A549 (cell line): ENCODE results near the gene NOXA1. TPM values are rescaled to one million over a fixed set of nuclear protein-coding genes. Genes with fewer than 3 reads are reported as not detected.

Experiments
- ATAC-seq, 2 experiments: fragments of 200-7000 bp in 1 of 2; fragments of >200 bp in 1 of 2; cut with Nextera tagmentation in 1 of 2; cut with Tn5 transposase in 1 of 2; 3 replicates each; pipeline versions ENCODE4 v1.8.0 to v1.9.1; 2018 to 2020; ENCODE audit warnings: mild to moderate bottlenecking in 1 of 2, moderate library complexity in 1 of 2
- CTCF ChIA-PET: fragments of 300-600 bp; sonication (Branson Sonifier 250); formaldehyde crosslinking; extraction: SDS; loops from one replicate; lab custom pipeline; 2021; ENCODE audit warnings: antibody characterized with exemption, inconsistent platforms; lab: Yijun Ruan, JAX
- POLR2A ChIA-PET: fragments of 350-600 bp; formaldehyde crosslinking; extraction: SDS; loops from one replicate; lab custom pipeline; 2021; ENCODE audit warnings: antibody characterized with exemption, inconsistent platforms; lab: Yijun Ruan, JAX
- DNase-seq, 2 experiments: peaks; one replicate each; pipeline versions ENCODE4 v3.0.0 to v3.0.0-alpha.2; 2011 to 2016; ENCODE audit warnings: low read depth in 1 of 2, low spot score in 1 of 2
- FAIRE-seq: peaks from 2 replicates; lab custom pipeline; 2011; peaks lifted over from hg19 to GRCh38; lab: Jason Lieb, UNC
- H3K27ac ChIP-seq, 2 experiments: fragments of >200 bp; sonication (Bioruptor Twin); formaldehyde crosslinking; 3 replicates each; pipeline ENCODE4 v1.5.1; 2016 to 2017
- H3K4me1 ChIP-seq: fragments of >200 bp; sonication (Bioruptor Twin); formaldehyde crosslinking; 3 replicates; pipeline ENCODE4 v1.6.1; 2016
- H3K4me2 ChIP-seq: fragments of >200 bp; sonication (Bioruptor Twin); formaldehyde crosslinking; 3 replicates; pipeline ENCODE4 v1.6.1; 2016
- H3K4me3 ChIP-seq: fragments of >200 bp; sonication (Bioruptor Twin); formaldehyde crosslinking; 3 replicates; pipeline ENCODE4 v1.5.1; 2016
- H3K9me3 ChIP-seq: fragments of >200 bp; sonication (Bioruptor Twin); formaldehyde crosslinking; 3 replicates; pipeline ENCODE4 v1.6.1; 2016
- CEBPB ChIP-seq, 2 experiments: fragments of >200 bp in 1 of 2; sonication (Bioruptor Twin) in 1 of 2; formaldehyde crosslinking in 1 of 2; IDR thresholded peaks; 2 replicates each; pipeline ENCODE4 v1.6.1; 2012 to 2016
- CHD2 ChIP-seq: fragments of 150-350 bp; IDR thresholded peaks from 2 replicates; pipeline ENCODE4 v1.6.1; 2014; ENCODE audit warnings: low read length; ENCODE audit not compliant: partially characterized antibody
- CHD4 ChIP-seq: fragments of 200-600 bp; sonication (generic); IDR thresholded peaks from 2 replicates; pipeline ENCODE4 v1.6.1; 2016; ENCODE audit warnings: antibody characterized with exemption, mild to moderate bottlenecking, borderline replicate concordance
- FOSB ChIP-seq: fragments of 250-450 bp; sonication (Bioruptor Pico); IDR thresholded peaks from 2 replicates; pipeline ENCODE4 v1.5.0; 2020; ENCODE audit warnings: mild to moderate bottlenecking, moderate library complexity
- FOSL2 ChIP-seq, 2 experiments: fragments of 450-650 bp in 1 of 2; fragments of >200 bp in 1 of 2; sonication (Bioruptor Twin) in 1 of 2; formaldehyde crosslinking; IDR thresholded peaks; 2 replicates each; pipeline versions ENCODE4 v1.5.0 to v1.6.1; 2016 to 2020; ENCODE audit warnings: mild to moderate bottlenecking in 1 of 2, moderate library complexity in 1 of 2
- GATA3 ChIP-seq: IDR thresholded peaks from 2 replicates; pipeline ENCODE4 v1.6.1; 2012; ENCODE audit warnings: borderline replicate concordance
- HDAC2 ChIP-seq: fragments of 200-600 bp; sonication (generic); IDR thresholded peaks from 2 replicates; pipeline ENCODE4 v1.6.1; 2016
- HEYL ChIP-seq: fragments of 250-450 bp; sonication (Bioruptor Pico); IDR thresholded peaks from 2 replicates; pipeline ENCODE4 v1.8.0; 2021; ENCODE audit warnings: mild to moderate bottlenecking, moderate library complexity
- HOXA7 ChIP-seq: fragments of 250-450 bp; sonication (Bioruptor Pico); IDR thresholded peaks from 2 replicates; pipeline ENCODE4 v1.5.0; 2020; ENCODE audit warnings: mild to moderate bottlenecking, moderate library complexity
- JUN ChIP-seq, 2 experiments: fragments of >200 bp; sonication (Bioruptor Twin); formaldehyde crosslinking; IDR thresholded peaks; 2 replicates in 1 of 2; 3 replicates in 1 of 2; pipeline ENCODE4 v1.6.1; 2016 to 2017
- JUNB ChIP-seq: fragments of >200 bp; sonication (Bioruptor Twin); formaldehyde crosslinking; IDR thresholded peaks from 2 replicates; pipeline ENCODE4 v1.6.1; 2016
- KDM1A ChIP-seq: fragments of 200-600 bp; sonication (generic); IDR thresholded peaks from 2 replicates; pipeline ENCODE4 v1.6.1; 2016; ENCODE audit warnings: low read depth, mild to moderate bottlenecking
- NFE2L2 ChIP-seq: fragments of 150-350 bp; conservative IDR thresholded peaks from 2 replicates; pipeline ENCODE4 v1.6.1; 2014; ENCODE audit warnings: low read length
- NR3C1 ChIP-seq: fragments of >200 bp; sonication (Bioruptor Twin); formaldehyde crosslinking; IDR thresholded peaks from 3 replicates; pipeline ENCODE4 v1.6.1; 2017
- POLR2AphosphoS2 ChIP-seq: conservative IDR thresholded peaks from 2 replicates; pipeline ENCODE4 v1.6.1; 2012; ENCODE audit warnings: low read length, improper control_type of control experiment, inconsistent platforms
- RARB ChIP-seq: fragments of 250-450 bp; sonication (Bioruptor Pico); IDR thresholded peaks from 2 replicates; pipeline ENCODE4 v1.8.0; 2021; ENCODE audit warnings: mild to moderate bottlenecking, moderate library complexity
- RNF2 ChIP-seq: fragments of 200-600 bp; sonication (generic); IDR thresholded peaks from 2 replicates; pipeline ENCODE4 v1.6.1; 2016; ENCODE audit warnings: low read depth, mild to moderate bottlenecking, antibody characterized with exemption, moderate library complexity, borderline replicate concordance
- SMC3 ChIP-seq: fragments of >200 bp; sonication (Bioruptor Twin); formaldehyde crosslinking; IDR thresholded peaks from 3 replicates; pipeline ENCODE4 v1.6.1; 2018; ENCODE audit warnings: inconsistent platforms
- SREBF2 ChIP-seq: fragments of 450-650 bp; IDR thresholded peaks from 2 replicates; pipeline ENCODE4 v1.6.1; 2014; ENCODE audit warnings: mild to moderate bottlenecking, moderate library complexity
- TFCP2L1 ChIP-seq: fragments of 250-450 bp; sonication (Bioruptor Pico); IDR thresholded peaks from 2 replicates; pipeline ENCODE4 v1.5.0; 2021; ENCODE audit warnings: mild to moderate bottlenecking
- TP53 ChIP-seq: fragments of 250-450 bp; sonication (Bioruptor Pico); IDR thresholded peaks from 2 replicates; pipeline ENCODE4 v1.5.0; 2021; ENCODE audit warnings: mild to moderate bottlenecking, moderate library complexity
- ZFP36 ChIP-seq: fragments of 450-650 bp; IDR thresholded peaks from 2 replicates; pipeline ENCODE4 v1.6.1; 2014; ENCODE audit warnings: borderline replicate concordance; ENCODE audit not compliant: partially characterized antibody
- ZSCAN20 ChIP-seq: fragments of 250-450 bp; sonication (Bioruptor Pico); IDR thresholded peaks from 2 replicates; pipeline ENCODE4 v1.8.0; 2022; ENCODE audit warnings: mild to moderate bottlenecking, moderate library complexity
- WGBS: methylation state at CpG from one replicate; pipeline ENCODE4 v1.1.6; 2017; ENCODE audit errors: missing lambda C conversion rate; 5-methylcytosine and 5-hydroxymethylcytosine counted together
- polyA plus RNA-seq, 4 experiments: library from polyadenylated mRNA; depleted of rRNA in 3 of 4; stranded (reverse); fragments of >200 nt; fragmentation: RNase III in 1 of 4; extraction: RNeasy Plus Mini Kit Qiagen cat#74134 plus additional on column Dnase treatment in 1 of 4; gene quantifications; 2 replicates in 3 of 4; 3 replicates in 1 of 4; pipeline ENCODE4 v1.2.3, GENCODE V29; 2011 to 2017
- TF ChIP-seq, protein P1 (sequence below): fragments of >200 bp; sonication (Bioruptor Twin); formaldehyde crosslinking; IDR thresholded peaks from 3 replicates; pipeline ENCODE4 v1.5.1; 2016
- TF ChIP-seq, protein P2 (sequence below): fragments of 150-350 bp; IDR thresholded peaks from 2 replicates; pipeline ENCODE4 v1.6.1; 2014; ENCODE audit warnings: low read depth, mild to moderate bottlenecking, low read length

The NOXA1 gene
- polyA plus RNA-seq, 2 of the 4 experiments (the other 2 are of a cell fraction), result 0.44 to 1.5 TPM

GRCh38 chr9:137475666-137476065, 52.5 kb downstream of the NOXA1 start:
- POLR2A ChIA-PET, result no interaction called here

GRCh38 chr9:137476856-137477255, 53.7 kb downstream of the NOXA1 start:
- DNase-seq (no peak), FAIRE-seq (no peak), ATAC-seq (no peak)
- H3K4me2 ChIP-seq, result no peak overlapping the region
- H3K9me3 ChIP-seq, result peaks cover 17% of the 10 kb centered on the region
- H3K27ac ChIP-seq, result no peak overlapping the region
- peaks cover 2% of the 10 kb centered on the region for H3K4me1 ChIP-seq
- 81% methylated on average over 7 of the region's 11 CpGs for WGBS
- no peak overlapping the region for H3K4me3 ChIP-seq
- ChIA-PET CTCF (no interaction called here), POLR2A (no interaction called here)
- no peak for TF ChIP-seq POLR2AphosphoS2

More at GRCh38 chr9:137475666-137476065, 52.5 kb downstream of the NOXA1 start:
- ATAC-seq (no peak), FAIRE-seq (peak; percentile 56), DNase-seq (no peak)
- Histone ChIP-seq H3K4me3 (no peak overlapping the region), H3K9me3 (peaks cover 17% of the 10 kb centered on the region), H3K4me2 (no peak overlapping the region), H3K4me1 (no peaks in the 10 kb centered on the region), H3K27ac (no peak overlapping the region)
- 23% methylated on average over 3 of the region's 3 CpGs for WGBS
- CTCF ChIA-PET, result no interaction called here
- TF ChIP-seq NFE2L2, result no peak

- 93% methylated on average over 5 of the region's 29 CpGs for WGBS
- peaks cover 11% of the 10 kb centered on the region for H3K4me1 ChIP-seq
- no peak for FAIRE-seq
- DNase-seq, result no peak
- CTCF ChIA-PET, result interaction anchor here (0.8 to 1.7 kb wide), 3 partner anchors 10 to 55 kb away, joined by 3 to 6 read pairs (median 3); partner anchors contain the start of genes EXD3 and NOXA1
- no peak overlapping the region for H3K4me3 ChIP-seq
- H3K4me2 ChIP-seq, result no peak overlapping the region
- peaks cover 17% of the 10 kb centered on the region for H3K9me3 ChIP-seq
- H3K27ac ChIP-seq, result no peak overlapping the region
- ATAC-seq, result no peak
- no peak for TF ChIP-seq TFCP2L1 (CRISPR knock-in tag)
- TF ChIP-seq NR3C1, result no peak
- no peak for TF ChIP-seq JUN (IDR thresholded peaks at IDR 0.05)
- TF ChIP-seq ZSCAN20 (CRISPR knock-in tag), result no peak
- no peak for TF ChIP-seq TP53 (CRISPR knock-in tag)
- no peak for TF ChIP-seq KDM1A
- no peak for TF ChIP-seq SMC3
- TF ChIP-seq FOSL2 (IDR thresholded peaks at IDR 0.05), result no peak
- TF ChIP-seq FOSL2 (CRISPR knock-in tag; IDR thresholded peaks at IDR 0.05), result no peak
- TF ChIP-seq FOSB (CRISPR knock-in tag), result no peak
- TF ChIP-seq ZFP36, result no peak
- TF ChIP-seq HEYL, result no peak
- no peak for TF ChIP-seq HDAC2
- no peak for TF ChIP-seq CHD2
- no peak for TF ChIP-seq JUNB
- no peak for TF ChIP-seq CEBPB (IDR thresholded peaks at IDR 0.05)
- TF ChIP-seq RNF2, result no peak
- TF ChIP-seq, protein P1, sequence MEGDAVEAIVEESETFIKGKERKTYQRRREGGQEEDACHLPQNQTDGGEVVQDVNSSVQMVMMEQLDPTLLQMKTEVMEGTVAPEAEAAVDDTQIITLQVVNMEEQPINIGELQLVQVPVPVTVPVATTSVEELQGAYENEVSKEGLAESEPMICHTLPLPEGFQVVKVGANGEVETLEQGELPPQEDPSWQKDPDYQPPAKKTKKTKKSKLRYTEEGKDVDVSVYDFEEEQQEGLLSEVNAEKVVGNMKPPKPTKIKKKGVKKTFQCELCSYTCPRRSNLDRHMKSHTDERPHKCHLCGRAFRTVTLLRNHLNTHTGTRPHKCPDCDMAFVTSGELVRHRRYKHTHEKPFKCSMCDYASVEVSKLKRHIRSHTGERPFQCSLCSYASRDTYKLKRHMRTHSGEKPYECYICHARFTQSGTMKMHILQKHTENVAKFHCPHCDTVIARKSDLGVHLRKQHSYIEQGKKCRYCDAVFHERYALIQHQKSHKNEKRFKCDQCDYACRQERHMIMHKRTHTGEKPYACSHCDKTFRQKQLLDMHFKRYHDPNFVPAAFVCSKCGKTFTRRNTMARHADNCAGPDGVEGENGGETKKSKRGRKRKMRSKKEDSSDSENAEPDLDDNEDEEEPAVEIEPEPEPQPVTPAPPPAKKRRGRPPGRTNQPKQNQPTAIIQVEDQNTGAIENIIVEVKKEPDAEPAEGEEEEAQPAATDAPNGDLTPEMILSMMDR, result no peak
- TF ChIP-seq, all 56 proteins: peak for 0
- POLR2A ChIA-PET, result no interaction called here
Observed at GRCh38 chr9:137477778-137478612, 54.8 kb downstream of the NOXA1 start.

GRCh38 chr9:137478613-137478961, 55.4 kb downstream of the NOXA1 start:
- peaks cover 17% of the 10 kb centered on the region for H3K9me3 ChIP-seq
- no peak overlapping the region for H3K27ac ChIP-seq
- H3K4me2 ChIP-seq, result no peak overlapping the region
- ChIA-PET POLR2A (no interaction called here), CTCF (interaction anchor here (0.8 to 1.7 kb wide), 5 partner anchors 9 to 55 kb away, joined by 3 to 6 read pairs (median 3); partner anchors contain the start of genes EXD3 and NOXA1)
- FAIRE-seq (no peak), DNase-seq (no peak), ATAC-seq (no peak)
- no peak overlapping the region for H3K4me3 ChIP-seq
- peaks cover 11% of the 10 kb centered on the region for H3K4me1 ChIP-seq
- WGBS, result 84% methylated on average over 8 of the region's 11 CpGs
- TF ChIP-seq, protein P1, result no peak
- no peak for TF ChIP-seq RARB (CRISPR knock-in tag)
- TF ChIP-seq TFCP2L1 (CRISPR knock-in tag), result no peak
- no peak for TF ChIP-seq GATA3
- no peak for TF ChIP-seq SREBF2
- TF ChIP-seq HOXA7 (CRISPR knock-in tag), result no peak
- TF ChIP-seq CHD4, result no peak
- no peak for TF ChIP-seq FOSL2 (IDR thresholded peaks at IDR 0.05)
- TF ChIP-seq FOSL2 (CRISPR knock-in tag; IDR thresholded peaks at IDR 0.05), result no peak
- TF ChIP-seq, protein P2, sequence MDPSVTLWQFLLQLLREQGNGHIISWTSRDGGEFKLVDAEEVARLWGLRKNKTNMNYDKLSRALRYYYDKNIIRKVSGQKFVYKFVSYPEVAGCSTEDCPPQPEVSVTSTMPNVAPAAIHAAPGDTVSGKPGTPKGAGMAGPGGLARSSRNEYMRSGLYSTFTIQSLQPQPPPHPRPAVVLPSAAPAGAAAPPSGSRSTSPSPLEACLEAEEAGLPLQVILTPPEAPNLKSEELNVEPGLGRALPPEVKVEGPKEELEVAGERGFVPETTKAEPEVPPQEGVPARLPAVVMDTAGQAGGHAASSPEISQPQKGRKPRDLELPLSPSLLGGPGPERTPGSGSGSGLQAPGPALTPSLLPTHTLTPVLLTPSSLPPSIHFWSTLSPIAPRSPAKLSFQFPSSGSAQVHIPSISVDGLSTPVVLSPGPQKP, result no peak
- no peak for TF ChIP-seq RNF2
